GM12864 (cell line): ENCODE data around the gene PLBD2.

ENCODE experiments used
- DNase-seq: peaks from one replicate; pipeline ENCODE4 v3.0.0-alpha.2; 2011; ENCODE audit warnings: low read depth
- H3K4me3 ChIP-seq: 2 replicates; pipeline ENCODE4 v1.5.1; 2011; ENCODE audit warnings: mild to moderate bottlenecking, low read depth, low read length, control low read depth
- TF ChIP-seq, protein P1 (sequence below): IDR thresholded peaks from 2 replicates; pipeline ENCODE4 v1.5.1; 2011; ENCODE audit warnings: low read depth, mild to moderate bottlenecking, moderate library complexity, low read length, control low read depth, inconsistent platforms; ENCODE audit errors: missing control alignments

The PLBD2 gene, protein sequence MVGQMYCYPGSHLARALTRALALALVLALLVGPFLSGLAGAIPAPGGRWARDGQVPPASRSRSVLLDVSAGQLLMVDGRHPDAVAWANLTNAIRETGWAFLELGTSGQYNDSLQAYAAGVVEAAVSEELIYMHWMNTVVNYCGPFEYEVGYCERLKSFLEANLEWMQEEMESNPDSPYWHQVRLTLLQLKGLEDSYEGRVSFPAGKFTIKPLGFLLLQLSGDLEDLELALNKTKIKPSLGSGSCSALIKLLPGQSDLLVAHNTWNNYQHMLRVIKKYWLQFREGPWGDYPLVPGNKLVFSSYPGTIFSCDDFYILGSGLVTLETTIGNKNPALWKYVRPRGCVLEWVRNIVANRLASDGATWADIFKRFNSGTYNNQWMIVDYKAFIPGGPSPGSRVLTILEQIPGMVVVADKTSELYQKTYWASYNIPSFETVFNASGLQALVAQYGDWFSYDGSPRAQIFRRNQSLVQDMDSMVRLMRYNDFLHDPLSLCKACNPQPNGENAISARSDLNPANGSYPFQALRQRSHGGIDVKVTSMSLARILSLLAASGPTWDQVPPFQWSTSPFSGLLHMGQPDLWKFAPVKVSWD

DNA sequence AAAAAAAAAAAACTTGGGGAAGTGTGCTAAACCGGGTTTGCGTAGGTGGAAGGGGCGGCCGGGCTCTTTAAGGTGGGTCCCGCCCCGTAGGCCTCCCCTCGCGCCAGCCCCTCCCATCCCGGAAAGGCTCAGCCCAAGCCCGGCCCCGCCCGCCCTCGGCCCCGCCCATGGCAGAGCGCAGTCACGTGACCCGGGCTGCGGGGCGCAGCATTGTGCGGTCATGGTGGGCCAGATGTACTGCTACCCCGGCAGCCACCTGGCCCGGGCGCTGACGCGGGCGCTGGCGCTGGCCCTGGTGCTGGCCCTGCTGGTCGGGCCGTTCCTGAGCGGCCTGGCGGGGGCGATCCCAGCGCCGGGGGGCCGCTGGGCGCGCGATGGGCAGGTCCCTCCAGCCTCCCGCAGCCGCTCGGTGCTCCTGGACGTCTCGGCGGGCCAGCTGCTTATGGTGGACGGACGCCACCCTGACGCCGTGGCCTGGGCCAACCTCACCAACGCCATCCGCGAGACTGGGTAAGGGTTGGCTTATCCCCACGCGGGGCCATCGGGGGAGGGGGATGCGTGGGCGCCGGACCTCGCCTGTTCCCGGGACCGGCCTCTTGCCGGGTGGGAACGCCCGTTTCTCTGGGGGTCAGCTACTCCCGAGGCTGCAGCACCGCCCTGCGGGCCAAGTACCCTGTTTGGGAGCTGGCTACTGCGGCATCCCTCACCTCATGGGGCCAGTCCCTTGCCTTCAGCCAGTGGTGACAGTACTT lies at the start of gene PLBD2:
PLBD2 (plus strand) TSS at position 207 of the 752 bp plus-strand sequence; CDS start at position 221, 14 bp downstream.
- TF ChIP-seq, protein P1, sequence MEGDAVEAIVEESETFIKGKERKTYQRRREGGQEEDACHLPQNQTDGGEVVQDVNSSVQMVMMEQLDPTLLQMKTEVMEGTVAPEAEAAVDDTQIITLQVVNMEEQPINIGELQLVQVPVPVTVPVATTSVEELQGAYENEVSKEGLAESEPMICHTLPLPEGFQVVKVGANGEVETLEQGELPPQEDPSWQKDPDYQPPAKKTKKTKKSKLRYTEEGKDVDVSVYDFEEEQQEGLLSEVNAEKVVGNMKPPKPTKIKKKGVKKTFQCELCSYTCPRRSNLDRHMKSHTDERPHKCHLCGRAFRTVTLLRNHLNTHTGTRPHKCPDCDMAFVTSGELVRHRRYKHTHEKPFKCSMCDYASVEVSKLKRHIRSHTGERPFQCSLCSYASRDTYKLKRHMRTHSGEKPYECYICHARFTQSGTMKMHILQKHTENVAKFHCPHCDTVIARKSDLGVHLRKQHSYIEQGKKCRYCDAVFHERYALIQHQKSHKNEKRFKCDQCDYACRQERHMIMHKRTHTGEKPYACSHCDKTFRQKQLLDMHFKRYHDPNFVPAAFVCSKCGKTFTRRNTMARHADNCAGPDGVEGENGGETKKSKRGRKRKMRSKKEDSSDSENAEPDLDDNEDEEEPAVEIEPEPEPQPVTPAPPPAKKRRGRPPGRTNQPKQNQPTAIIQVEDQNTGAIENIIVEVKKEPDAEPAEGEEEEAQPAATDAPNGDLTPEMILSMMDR = no peak
- DNase-seq = peak; percentile 76
- peak within 1 kb of the TSS; percentile 70 for H3K4me3 ChIP-seq

- TF ChIP-seq, protein P1 = no peak
- H3K4me3 ChIP-seq = no peak overlapping the region
- no peak for DNase-seq
Observed at GRCh38 chr12:113310489-113310888, 47.9 kb upstream of the PLBD2 start.

GRCh38 chr12:113314121-113314529 lies 44.3 kb upstream of the PLBD2 start:
- DNase-seq = no peak
- TF ChIP-seq, protein P1 = no peak
- no peak overlapping the region for H3K4me3 ChIP-seq

DNA sequence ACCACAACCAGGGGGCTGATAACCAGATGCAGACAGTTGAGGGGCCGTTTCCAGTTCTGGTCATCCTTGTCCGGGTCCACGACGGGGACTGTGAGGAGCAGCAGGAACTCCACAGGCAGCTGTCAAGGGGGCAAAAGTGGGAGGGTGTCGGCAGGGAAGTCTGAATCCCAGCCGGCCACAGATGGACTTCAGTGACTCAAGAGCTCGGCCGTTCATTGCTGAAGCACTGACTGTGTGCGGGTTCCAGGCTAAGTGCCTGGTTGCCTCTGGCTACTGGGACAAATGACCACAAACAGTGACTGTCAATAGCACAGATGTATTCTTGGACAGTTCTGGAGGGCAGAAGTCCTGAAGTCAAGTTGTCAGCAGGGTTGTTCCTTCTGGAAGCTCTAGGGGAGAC lies 43.0 kb upstream of the PLBD2 start:
- TF ChIP-seq, protein P1 = no peak
- no peak for DNase-seq
- no peak overlapping the region for H3K4me3 ChIP-seq

DNA sequence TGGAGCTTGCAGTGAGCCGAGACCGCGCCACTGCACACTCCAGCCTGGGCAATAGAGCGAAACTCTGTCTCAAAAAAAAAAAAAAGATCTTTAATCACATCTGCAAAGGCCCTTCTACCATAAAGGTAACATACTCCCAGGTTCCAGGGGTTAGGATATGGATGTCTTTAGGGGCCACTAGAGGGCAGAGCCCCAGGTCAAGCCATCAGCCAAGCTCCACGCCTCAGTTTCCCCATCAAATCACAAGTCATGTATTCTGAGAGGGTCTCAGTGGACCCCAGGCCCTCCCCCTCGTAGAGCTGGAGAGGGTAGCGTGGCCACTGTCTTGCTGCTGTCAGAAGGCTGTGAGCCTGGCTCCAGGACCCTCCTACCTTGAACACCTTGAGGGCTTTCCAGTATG lies 42.2 kb upstream of the PLBD2 start:
- DNase-seq = no peak
- H3K4me3 ChIP-seq = no peak overlapping the region
- TF ChIP-seq, protein P1 = peak; percentile 42

DNA sequence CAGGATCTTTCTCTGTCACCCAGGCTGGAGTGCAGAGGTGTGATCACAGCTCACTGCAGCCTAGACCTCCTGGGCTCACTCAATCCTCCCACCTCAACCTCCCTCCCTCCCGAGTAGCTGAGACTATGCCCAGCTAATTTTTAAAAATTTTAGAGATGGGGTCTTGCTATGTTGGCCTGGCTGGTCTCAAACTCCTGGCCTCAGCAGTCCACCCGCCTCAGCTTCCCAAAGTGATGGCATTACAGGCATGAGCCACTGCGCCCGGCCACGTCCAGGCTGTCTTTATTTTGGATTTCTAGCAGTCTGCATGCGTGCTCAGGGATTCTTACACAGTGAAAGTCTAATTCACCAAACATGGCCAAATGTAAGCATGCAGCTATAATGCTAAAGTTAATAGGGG lies 41.3 kb upstream of the PLBD2 start:
- TF ChIP-seq, protein P1 = no peak

More for the DNA sequence above, 41.3 kb upstream of the PLBD2 start:
- H3K4me3 ChIP-seq = no peak overlapping the region
- DNase-seq = no peak
